ENCODE measurements around the gene SPTSSB.

GRCh38 chr3:161351330-161351729 lies 20.0 kb downstream of the SPTSSB start:
- no peak for TF ChIP-seq CTCF (IDR thresholded peaks at IDR 0.05; ENCODE audit: insufficient read depth, low read depth, low read length)
- TF ChIP-seq EZH2 (IDR thresholded peaks at IDR 0.05; ENCODE audit: insufficient read depth, low read length), result no peak
